ENCODE measurements around the gene BSN.
"Not testable (repeated sequence)": the region's sequence is repeated elsewhere in the genome, so short reads cannot be mapped to it uniquely, and the experiment has no call there.

The BSN gene

DNA sequence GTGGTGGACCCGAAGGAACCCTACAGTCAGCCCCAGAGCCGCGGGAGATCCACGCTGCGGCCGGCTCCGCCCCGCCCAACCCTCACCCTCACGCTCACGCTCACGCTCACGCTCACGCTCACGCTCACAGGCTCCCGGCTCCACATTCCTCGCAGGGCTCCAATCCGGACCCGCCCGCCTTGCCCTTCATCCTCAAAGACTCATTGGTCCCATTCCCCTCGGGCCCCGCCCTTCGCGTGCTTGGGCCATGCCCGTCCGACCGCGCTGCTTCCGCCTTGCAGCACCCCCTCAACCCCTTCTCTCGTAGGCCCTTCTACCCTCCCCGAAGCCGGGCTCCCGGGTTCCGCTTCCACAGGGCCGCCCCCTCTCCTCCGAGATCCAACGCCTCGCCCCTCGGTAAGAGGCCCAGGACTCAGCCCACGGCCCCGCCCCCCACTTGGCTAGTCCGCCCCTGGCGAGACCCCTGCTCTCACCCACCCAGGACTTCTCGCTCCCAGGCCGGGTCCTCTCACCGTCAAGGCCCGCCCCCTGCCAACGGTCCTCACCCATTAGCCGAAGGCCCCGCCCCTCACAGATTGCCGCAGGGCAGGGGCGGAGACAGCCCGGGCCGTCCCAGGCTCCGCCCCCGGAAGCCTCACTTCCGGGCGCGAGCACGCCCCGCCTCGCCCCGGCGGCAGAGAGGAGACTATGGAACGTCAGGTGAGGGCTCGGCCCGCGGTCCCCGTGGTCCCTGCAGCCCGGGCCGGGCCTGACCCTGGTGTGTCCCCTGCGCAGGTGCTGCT lies 119.6 kb downstream of the BSN start, which contains the start of gene APEH:
Gene APEH, plus strand, starts transcription at position 637 of the 782 bp plus-strand sequence. Its CDS starts 51 bp downstream, at position 688.
- peak; percentile 95 to 98 for DNase-seq (ENCODE audit: low read depth in 2 of 2)

DNA sequence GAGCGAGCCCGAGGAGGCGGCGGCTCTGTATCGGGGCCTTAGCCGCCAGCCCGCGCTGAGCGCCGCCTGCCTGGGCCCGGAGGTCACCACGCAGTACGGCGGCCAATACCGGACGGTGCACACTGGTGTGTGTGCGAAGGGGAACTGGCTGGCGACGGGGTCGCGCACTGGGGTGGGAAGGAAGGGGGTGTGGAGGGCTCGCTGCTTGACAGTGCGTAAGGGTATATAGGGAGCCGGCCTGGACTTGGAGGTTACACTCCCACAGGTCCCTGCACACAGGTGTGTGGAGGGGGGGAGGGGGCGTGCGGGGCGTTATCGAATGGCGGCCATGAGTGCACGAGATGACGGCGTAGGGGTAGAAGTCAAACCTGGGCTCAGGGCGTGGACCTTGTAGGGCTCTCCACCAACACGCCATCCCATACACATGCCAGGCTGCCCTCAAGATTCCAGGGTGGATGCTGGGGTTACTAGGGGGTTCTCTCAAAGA lies 120.3 kb downstream of the BSN start:
- DNase-seq (ENCODE audit: low read depth in 2 of 2): peak in 1 of 2 donors; percentile 20

DNA sequence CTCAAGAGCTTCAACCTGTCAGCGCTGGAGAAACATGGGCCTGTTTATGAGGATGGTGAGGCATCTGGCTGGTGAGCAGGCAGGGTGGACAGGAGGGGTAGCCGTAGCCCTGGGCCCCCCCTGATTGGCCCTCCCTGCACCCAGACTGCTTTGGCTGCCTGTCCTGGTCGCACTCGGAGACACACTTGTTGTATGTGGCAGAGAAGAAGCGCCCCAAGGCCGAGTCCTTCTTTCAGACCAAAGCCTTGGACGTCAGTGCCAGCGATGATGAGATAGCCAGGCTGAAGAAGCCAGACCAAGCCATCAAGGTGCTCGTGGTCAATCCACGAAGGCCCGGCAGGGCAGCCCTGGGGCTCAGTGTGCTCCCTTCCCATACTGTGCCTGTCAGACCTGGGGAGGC lies 121.6 kb downstream of the BSN start:
- no peak for DNase-seq (ENCODE audit: low read depth in 2 of 2)

DNA sequence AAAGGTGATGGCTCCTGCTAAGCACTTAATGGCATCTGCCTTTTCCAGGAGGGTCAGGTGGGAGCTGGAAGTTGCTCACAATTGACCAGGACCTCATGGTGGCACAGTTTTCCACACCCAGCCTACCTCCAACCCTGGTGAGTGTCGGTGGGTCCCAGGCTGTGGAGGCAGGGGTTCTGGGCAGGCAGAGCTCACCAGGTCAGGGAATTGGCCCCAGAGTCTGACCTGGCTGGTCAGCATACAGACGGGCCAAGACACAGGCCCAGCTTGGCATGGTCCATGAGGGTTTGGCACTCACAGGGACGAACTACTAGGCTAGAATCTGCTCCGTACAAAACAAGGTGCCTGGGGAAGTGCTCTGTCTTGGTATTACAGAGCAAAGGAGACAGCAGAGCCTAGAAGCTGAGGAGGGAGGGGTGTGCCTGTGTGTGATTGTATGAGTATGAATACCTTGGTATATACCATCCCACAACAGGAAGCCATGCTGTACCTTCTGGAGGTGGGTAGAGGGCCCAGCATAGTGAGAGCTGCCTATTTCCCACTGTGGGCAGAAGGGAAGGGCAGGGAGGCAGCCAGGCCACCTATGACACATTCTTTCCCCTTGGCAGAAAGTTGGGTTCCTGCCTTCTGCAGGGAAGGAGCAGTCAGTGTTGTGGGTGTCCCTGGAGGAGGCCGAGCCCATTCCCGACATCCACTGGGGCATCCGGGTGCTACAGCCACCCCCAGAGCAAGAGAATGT lies 126.4 kb downstream of the BSN start:
- no peak for DNase-seq (ENCODE audit: low read depth in 2 of 2)

DNA sequence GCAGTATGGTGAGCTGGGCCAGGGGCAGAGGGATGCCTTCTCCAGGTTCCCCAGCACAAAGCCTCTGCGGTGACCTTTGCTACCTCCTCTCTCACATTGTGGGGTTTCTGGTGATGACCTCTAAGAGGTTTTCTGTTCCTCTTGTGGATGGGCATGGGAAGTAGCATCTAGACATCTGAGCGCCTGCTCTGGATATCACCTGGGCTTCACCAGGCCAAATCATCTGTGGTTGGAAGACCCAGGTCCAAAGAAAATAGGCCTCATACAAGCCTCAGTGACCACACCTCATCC lies 126.9 kb downstream of the BSN start:
- no peak for DNase-seq (ENCODE audit: low read depth in 2 of 2)

DNA sequence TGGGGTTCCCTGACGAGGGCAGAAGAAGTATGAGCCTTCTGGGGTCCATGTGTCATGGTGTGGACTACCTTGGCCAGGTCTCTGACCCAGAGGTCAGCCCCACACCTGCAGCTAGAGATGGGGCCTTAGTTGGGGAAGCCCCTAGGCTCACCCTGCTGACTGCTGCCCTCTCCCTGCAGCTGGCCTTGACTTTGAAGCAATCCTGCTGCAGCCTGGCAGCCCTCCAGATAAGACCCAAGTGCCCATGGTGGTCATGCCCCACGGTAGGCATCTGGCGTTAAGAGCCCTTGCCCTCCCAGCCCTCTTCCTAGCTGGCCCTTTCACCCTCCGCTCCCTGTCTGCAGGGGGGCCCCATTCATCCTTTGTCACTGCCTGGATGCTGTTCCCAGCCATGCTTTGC lies 127.3 kb downstream of the BSN start:
- DNase-seq (ENCODE audit: low read depth in 2 of 2): no peak

DNA sequence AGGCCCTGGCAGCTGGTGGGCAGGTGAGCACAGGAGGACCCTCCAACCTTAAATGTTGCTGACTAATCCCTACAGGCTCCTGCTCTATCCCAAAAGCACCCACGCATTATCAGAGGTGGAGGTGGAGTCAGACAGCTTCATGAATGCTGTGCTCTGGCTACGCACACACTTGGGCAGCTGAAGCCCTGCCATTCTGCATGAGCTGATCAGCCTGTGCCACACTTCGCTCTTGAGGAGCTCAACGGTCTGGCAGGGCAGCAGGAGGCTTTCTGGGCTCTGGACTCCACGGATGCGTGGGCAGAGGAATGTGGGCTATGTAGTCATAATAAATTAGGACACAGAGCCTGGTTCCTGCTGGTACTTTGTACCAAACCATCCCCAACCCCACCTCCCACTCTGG lies 128.9 kb downstream of the BSN start:
- DNase-seq (ENCODE audit: low read depth in 2 of 2): no peak

DNA sequence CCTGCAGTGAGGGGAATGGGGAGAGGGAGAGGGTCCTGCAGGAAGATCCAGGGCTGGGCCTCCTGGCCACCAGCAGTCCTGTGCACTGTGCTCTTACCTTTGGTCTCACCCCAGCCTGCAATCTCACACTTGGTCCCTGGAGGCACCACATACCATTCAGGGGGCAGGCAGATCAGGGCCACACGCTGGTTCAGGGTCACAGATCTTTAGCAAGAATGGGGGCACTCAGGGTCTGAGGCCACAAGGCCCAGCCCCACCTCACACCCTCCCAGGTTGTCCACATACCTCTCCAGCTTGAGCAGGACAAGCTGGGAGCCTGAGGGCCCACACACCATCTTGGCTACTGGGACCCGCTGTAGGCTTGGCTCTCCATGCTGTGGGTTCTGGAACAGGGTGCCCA lies 130.2 kb downstream of the BSN start:
- not testable (repeated sequence) for DNase-seq (ENCODE audit: low read depth in 2 of 2)

DNA sequence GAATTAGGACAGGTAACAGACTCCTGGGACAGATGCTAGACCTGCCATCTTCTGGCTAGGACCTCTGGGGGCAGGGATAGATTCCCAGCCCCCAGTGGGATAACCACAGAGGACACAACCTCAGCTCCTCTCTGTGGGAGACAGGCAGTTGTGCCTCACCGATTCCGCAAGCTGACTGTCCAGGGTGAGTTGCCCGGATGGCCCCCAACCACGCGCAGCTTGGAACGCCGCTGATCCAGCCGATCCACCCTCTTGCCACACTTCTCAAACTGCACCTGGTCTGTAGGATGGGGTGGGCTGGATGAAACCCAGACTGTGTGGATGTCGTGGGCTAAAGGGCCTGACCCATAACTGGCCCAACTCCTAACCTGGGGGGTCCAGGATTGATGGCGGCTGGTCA lies 130.8 kb downstream of the BSN start:
- DNase-seq (ENCODE audit: low read depth in 2 of 2): not testable (repeated sequence)

DNA sequence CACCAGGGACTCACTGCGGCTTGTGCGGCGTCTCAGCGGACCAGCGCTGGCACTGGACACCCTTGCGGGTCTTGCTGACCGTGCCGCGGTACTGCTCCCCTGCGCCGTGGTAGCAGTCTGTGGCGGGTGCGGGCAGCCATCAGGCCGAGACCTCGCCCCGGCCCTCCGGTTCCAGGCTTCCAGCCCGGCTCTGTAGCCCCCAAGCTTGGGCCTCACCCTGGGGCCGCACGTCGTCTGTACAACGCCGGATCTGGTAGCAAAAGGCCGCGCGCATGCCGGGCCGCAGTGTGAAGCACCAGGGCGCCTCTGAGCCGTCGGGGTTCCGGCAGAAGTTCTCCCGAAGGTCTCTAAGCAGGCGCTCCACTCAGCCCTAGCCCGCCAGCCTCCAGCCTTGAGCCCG lies 131.6 kb downstream of the BSN start:
- DNase-seq (ENCODE audit: low read depth in 2 of 2): not testable (repeated sequence)

DNA sequence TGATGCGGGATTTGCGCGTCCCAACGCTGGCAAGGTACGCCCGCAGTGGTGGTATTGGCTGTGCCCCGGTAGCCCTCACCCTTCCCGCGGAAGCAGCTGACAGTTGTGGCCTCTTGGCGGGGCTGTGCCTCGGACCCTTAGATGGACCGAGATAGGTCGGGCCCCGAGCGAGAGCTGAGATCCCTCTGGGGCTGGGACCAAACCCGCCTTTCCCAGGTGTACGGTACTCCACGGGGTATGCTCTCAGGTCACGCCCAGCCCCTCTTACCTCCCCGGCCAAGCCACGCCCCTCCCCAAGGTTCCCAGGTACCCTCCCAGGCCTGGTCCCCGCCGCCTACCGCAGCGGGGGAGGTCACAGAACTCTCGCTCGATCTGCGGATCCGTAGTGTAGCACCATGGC lies 132.1 kb downstream of the BSN start:
- peak in 1 of 2 donors; percentile 20 for DNase-seq (ENCODE audit: low read depth in 2 of 2)

DNA sequence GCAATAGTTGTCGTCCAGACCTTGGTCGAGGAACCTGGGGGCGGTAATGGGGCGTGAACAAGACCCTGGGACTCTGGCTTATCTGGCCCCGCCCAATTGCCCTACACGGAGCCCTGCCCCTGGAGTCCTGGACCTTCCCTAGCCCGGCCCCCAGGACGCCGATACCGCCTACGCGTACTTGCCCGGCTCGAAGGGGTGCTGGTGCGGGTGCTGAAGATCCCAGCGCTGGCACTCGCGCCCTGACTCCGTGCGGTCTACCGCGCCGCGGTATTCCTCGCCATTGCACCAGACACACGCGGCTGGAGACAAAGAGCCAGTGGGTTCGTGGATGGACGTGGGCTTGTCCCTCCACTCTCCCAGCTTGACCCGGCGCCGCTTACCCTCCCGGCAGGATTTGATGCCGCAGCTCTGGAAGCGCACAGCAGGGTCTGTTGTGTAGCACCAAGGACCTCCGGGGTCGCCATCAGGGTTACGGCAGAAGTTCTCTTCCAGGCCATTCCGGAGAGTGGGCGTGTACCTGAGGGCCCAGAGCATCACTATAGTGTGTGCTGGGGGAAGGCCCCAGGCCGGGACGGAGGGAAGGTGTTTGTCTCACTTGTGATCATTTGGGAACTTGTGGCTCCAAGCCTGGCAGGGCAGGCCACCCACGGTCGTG lies 132.6 kb downstream of the BSN start:
- DNase-seq (ENCODE audit: low read depth in 2 of 2): peak in 1 of 2 donors; percentile 19

DNA sequence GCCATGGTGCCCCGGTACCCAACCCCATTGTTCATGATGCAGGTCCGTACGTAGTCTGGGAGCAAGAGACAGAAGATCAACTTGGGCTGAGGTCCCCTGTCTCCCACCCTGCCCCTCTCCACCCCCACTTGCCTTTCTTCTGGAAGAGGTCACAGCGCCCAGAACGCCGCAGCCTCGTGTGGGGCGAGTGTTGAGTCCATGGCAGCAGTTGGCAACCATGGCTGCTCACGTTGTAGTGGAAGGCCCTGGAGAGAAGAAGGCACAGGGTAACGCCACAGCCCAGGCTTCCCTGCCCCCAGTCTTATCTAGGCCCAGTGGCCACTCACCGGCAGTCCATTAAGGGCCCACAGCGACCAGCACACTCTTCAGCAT lies 133.1 kb downstream of the BSN start:
- DNase-seq (ENCODE audit: low read depth in 2 of 2): not testable (repeated sequence)

DNA sequence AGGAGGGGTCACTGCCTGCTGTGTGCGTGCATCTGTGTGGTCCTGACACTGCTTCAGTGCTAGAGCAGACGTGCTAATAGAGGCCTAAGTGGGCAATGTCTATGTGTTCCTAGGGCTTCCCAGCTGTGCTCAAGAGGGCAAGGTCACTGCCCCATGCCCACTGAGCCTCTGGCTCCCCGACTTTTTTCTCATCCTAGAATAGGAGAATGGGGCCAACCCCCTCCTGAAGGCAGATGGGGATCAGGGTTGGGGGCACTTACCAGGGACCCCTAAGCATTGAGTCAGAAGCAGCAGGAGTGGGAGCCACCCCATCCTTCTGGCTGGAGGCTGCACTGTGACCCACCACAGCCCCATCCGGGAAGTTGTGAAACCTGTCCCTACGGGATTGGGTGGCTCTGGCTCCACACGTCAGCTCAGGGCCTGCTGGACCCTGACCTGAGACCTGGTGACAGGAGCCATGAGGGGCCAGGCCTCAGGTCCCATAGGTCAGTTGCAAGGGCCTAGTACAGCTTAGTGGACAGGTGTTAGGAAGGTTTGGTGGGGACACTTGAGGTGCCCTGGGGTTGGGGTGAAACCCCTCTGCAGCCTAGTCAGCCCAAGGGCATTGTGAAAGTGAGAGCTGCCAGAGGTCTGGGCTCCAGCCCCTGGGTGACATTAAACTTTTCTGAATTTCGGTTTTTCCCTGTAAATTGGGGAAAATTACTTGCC lies 134.2 kb downstream of the BSN start:
- not testable (repeated sequence) for DNase-seq (ENCODE audit: low read depth in 2 of 2)

DNA sequence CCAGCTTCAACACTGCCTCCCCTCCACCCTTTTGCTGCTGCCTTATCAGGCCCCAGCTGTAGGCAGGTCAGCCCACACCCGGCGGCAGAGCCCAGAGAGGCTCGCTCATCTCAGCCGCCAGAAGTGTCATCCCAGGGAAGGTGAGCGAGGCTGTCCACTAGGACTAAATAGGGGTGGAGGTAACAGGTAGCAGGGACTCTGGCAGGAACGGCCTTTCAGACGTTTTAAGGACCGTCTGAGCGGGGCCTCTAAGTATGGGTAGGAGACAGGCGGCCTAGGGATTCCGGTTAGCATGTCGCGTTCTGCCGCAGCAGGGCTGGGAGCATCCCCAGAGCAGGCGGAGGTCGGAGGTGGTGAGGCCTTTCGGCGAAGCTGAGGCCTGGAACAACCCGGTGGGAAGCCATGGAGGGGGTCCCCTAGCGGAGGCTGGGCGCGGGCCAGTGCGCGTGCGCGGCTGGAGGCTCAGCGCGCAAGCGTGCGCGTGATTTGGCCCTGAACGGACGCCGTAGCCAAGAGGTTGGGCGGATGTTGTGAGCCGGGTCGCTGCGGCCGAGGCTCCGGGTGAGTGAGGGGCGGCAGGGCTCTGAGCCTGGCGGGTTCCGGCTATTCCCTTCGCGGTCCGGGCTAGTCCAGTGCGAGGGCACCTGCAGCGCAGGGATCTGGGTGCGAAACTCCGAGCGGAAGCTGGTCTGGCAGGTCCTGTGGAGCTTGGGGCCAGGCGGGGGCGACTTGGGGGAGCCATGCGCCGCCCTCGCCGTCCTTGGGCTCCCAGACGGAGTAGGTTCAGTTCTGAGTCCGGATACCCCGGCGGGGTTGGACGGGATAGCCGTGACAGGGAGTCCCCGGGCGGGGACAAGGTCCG lies 135.0 kb downstream of the BSN start, which contains the start of the genes MST1 and RNF123:
Gene MST1, minus strand, starts transcription at position 429 of the 862 bp plus-strand sequence. CDS start 783 bp downstream, outside the sequence.
Gene RNF123, plus strand, starts transcription at position 512 of the 862 bp plus-strand sequence. CDS start 1,609 bp downstream, outside the sequence.
- DNase-seq (ENCODE audit: low read depth in 2 of 2): peak; percentile 79 to 88

DNA sequence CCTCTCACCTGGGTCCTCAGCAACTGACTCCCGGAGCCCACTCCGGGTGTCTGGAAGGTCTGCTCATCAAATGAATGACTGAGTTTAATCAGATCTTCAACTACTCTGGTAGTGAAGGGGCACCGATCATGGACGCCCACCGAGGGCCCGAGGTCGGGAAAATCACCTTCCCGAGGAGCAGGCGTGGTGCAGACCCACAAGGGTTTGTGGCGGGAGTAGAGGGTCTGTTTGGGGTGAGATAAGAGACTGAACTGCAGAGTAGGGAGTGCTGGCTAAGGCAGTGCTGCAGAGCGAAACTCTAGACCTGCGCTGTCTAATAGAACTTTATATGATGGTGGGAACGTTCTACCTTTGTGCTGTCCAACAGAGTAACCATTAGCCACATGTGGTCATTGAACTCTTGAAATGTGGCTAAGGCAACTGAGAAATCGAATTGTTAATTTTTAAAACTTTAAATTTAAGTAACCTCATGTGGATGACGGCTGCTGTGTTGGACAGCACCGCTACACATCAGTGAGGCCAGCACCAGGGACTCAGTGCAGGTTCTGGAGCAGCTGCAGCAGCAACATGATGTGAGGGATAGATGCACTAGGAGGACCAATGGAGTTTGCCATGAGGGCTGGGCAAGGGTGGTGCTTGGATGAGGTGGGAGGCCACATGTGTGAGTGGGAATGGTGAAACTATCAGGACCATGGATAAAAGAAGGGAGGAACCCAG lies 135.8 kb downstream of the BSN start:
- DNase-seq (ENCODE audit: low read depth in 2 of 2): not testable (repeated sequence)

DNA sequence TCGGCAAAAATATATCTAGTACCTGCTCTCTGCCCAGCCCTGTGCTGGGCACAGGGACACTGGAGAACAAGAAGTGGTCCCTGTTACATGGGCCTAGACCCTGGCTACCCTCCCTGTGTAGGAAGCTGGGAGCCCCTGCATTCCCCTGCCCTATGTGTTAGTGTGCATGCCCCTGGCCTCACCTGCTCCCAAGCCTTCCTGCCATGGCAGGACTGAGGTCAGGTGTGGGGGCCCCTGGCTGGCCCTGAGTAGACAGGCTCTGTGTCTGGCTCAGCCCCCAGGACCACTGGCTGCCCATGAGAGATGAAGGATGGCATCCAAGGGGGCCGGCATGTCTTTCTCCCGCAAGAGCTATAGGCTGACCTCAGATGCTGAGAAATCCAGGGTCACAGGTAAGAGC lies 136.6 kb downstream of the BSN start:
- DNase-seq (ENCODE audit: low read depth in 2 of 2): not testable (repeated sequence)

DNA sequence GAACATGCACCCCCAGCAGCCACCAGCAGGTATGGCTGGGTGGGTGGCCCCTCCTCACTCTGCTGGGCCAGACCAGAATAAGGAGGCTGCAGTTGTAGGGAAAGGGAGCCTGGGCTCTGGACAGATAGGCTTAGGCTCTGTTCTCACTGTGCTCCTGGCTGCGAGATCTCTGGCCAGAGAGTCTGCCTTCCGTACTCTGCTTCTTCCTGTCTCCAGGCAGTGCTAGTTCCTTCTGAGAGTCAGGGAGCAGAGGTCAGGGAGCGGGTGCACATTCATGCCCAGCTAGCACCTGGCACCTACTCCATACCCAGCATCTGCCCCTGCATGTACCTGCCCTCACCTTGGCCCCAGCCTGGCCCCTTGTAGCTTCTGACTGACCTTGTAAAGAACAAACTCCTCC lies 137.2 kb downstream of the BSN start:
- DNase-seq (ENCODE audit: low read depth in 2 of 2): not testable (repeated sequence)

DNA sequence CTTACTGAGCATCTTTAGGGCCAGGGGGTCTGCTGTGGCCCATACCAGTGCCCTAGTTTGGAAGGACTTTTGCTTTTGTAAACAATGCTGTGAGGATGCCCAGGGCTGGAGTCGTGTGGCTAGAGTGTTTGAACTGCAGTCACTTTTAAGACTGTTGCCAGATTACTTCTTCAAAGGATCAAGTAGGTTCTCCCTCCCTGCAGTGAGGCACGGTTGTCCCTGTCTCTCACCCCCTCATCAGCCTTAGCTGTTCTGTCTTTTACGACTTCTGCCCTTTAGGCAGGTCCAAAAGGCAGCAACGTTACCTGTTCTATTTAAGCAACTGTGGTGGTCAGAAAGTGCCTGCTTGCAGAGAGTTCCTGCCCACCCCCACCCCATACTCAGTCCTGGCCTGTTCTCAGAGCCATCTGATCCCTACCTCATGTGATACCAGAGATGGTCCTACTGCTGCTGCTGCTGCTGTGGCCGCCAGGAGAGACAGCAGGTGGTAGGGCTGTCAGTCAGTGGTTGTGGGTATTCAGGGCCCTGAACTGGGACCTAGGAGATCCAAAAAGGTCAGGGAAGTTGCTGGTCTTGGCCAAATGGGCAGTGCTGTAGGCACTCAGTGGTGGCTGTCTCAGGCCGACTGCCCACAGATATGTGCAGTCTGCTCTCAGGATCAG lies 140.3 kb downstream of the BSN start:
- DNase-seq (ENCODE audit: low read depth in 2 of 2): not testable (repeated sequence)
